Spleen (tissue), 11 donors: ENCODE results near the gene KCNJ4. TPM values are rescaled to one million over a fixed set of nuclear protein-coding genes. Genes with fewer than 3 reads are reported as not detected.

Experiments used
- DNase-seq: peaks from one replicate; pipeline ENCODE4 v3.0.0-alpha.2; 2020
- H3K27ac ChIP-seq, 8 donors: fragments of 200-600 bp; sonication (generic) in 7 of 8; 1 replicate in 4 of 8; 2 replicates in 4 of 8; pipeline versions ENCODE4 v1.5.0 to v1.8.0; 2016 to 2021; ENCODE audit warnings: inconsistent platforms in 4 of 8, mild to moderate bottlenecking in 4 of 8, moderate library complexity in 1 of 8
- H3K27me3 ChIP-seq, 7 donors: fragments of 200-600 bp; sonication (generic) in 6 of 7; replicated peaks in 1 of 7; 1 replicate in 4 of 7; 2 replicates in 3 of 7; pipeline versions ENCODE4 v1.5.0 to v1.8.0; 2016 to 2021; ENCODE audit warnings: inconsistent platforms in 3 of 7, mild to moderate bottlenecking in 1 of 7
- H3K36me3 ChIP-seq, 6 donors: fragments of 200-600 bp; sonication (generic) in 5 of 6; 1 replicate in 4 of 6; 2 replicates in 2 of 6; pipeline versions ENCODE4 v1.5.0 to v1.8.0; 2016 to 2021; ENCODE audit warnings: inconsistent platforms in 2 of 6
- H3K4me1 ChIP-seq, 6 donors: fragments of 200-600 bp; sonication (generic) in 5 of 6; 1 replicate in 3 of 6; 2 replicates in 3 of 6; pipeline versions ENCODE4 v1.5.0 to v1.8.0; 2016 to 2021; ENCODE audit warnings: inconsistent platforms in 3 of 6
- H3K4me3 ChIP-seq, 8 donors: fragments of 200-600 bp; sonication (generic) in 7 of 8; 1 replicate in 4 of 8; 2 replicates in 4 of 8; pipeline versions ENCODE4 v1.5.0 to v1.8.0; 2016 to 2021; ENCODE audit warnings: inconsistent platforms in 4 of 8, mild to moderate bottlenecking in 4 of 8, moderate library complexity in 2 of 8
- H3K9me3 ChIP-seq, 8 donors: fragments of 200-600 bp; sonication (generic) in 7 of 8; 1 replicate in 4 of 8; 2 replicates in 4 of 8; pipeline versions ENCODE4 v1.5.0 to v1.8.0; 2016 to 2021; ENCODE audit warnings: inconsistent platforms in 4 of 8
- CTCF ChIP-seq, 11 experiments: fragments of 200-600 bp in 7 of 11; fragments of 450-650 bp in 4 of 11; sonication (generic) in 4 of 11; IDR thresholded peaks in 8 of 11; conservative IDR thresholded peaks in 3 of 11; 1 replicate in 7 of 11; 2 replicates in 4 of 11; pipeline versions ENCODE4 v1.4.0 to v1.8.0; 2016 to 2021; ENCODE audit warnings: antibody characterized with exemption in 11 of 11, inconsistent platforms in 4 of 11, mild to moderate bottlenecking in 1 of 11
- POLR2A ChIP-seq, 3 donors: fragments of 450-650 bp; IDR thresholded peaks; one replicate each; pipeline ENCODE4 v1.5.1; 2017; ENCODE audit warnings: antibody characterized with exemption in 3 of 3, mild to moderate bottlenecking in 1 of 3
- POLR2AphosphoS5 ChIP-seq, 3 donors: sonication (generic); formaldehyde crosslinking; IDR thresholded peaks; one replicate each; pipeline ENCODE4 v1.5.1; 2017; ENCODE audit warnings: antibody characterized with exemption in 3 of 3
- WGBS, 5 donors: extraction: QIAGEN DNeasy Blood & Tissue Kit in 3 of 5; methylation state at CpG; one replicate each; pipeline versions ENCODE4 v1.1.5 to v1.1.7; 2013 to 2018; 5-methylcytosine and 5-hydroxymethylcytosine counted together
- intact Hi-C: fragments of 100-400 bp; cut with DNase I; formaldehyde crosslinking; loops from one replicate; pipeline ENCODE4 v1.15.0; 2023; ENCODE audit warnings: low total_unique reads
- polyA plus RNA-seq, 3 donors: library from polyadenylated mRNA; stranded (reverse); fragments of 200-250 nt; gene quantifications; one replicate each; pipeline ENCODE4 v1.2.1, GENCODE V29; 2013
- total RNA-seq, 7 donors: library from RNA; depleted of rRNA in 3 of 7; stranded (reverse); fragments of >200 nt in 3 of 7; fragmentation: NEBNext Ultra II Directional in 4 of 7; extraction: Animal tissue kit (Norgen Biotek cat#: 25700) in 4 of 7; gene quantifications; one replicate each; pipeline versions ENCODE4 v1.1.0 to v1.2.1, GENCODE V29; 2016 to 2021
- donor health status: healthy with polysubstance abuse.
- donor health status: DM: no; HTN: no; CAD: no; lungs with moderate emphysema.
- donor health status: DM: no; HTN: no; CAD: no.
- donor health status: Bipolar disorder and iron deficiency.
- donor health status: healthy.
- donor health status: DM: no; HTN: no; CAD: no.
- donor health status: DM: yes; HTN: yes; CAD: no.

KCNJ4 gene
- total and polyA plus RNA-seq, 10 donors = not detected

DNA sequence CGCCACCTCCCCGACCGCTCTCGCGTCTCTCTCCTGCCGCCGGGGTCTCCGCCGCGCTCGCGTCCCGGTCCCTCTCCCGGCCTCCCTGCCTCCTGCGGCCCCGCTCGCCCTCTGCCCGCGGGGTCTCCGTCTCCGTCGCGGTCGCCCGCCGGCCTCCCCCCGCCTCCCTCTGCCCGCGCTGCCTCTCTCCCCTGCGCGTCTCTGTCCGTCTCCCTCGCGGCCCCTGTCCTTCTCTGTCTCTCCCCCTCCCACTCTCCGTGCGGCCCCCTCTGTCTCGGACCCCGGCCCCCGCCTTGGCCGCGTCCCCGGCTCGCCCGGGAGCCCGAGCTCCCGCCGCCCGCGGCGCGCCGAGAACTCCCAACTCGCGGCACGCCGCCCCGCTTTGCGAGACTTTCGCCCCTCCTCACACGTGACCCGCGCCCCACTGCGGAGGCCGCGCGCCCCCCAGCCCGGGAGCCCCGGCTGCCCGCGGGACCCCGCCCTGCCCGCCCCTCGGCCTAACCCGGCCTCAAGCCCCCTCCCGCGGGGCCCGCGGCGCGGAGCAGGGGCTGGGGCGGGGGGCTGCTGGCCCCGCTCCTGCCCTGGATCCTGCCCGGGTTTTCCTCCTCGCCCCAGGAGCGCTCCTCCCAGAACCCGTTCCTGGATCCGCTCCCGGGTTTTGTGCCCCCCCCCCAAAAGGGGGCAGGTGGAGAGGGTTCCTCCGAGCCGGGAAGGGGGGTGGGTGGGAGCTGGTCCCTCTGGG is 702 bp upstream of the KCNJ4 start:
- H3K36me3 ChIP-seq = no peaks in the 10 kb centered on the region
- H3K27ac ChIP-seq = no peak overlapping the region
- DNase-seq = no peak
- H3K9me3 ChIP-seq = no peaks in the 10 kb centered on the region
- intact Hi-C loops = no loop called here
- WGBS, 5 donors = 1 to 5% (median 1%) methylated on average over 45 to 90 of the region's 90 CpGs
- H3K27me3 ChIP-seq = peaks cover 0 to 98% (median 68%) of the 10 kb centered on the region in 7 donors
- H3K4me1 ChIP-seq = peaks cover 0 to 24% (median 19%) of the 10 kb centered on the region in 6 donors
- peak overlapping the region in 6 of 8 donors; percentile 23 to 71 (median 40) for H3K4me3 ChIP-seq
- TF ChIP-seq CTCF (IDR thresholded peaks at IDR 0.05 in 8 of 11, conservative IDR thresholded peaks at IDR 0.05 in 3 of 11) (no peak), POLR2AphosphoS5 (IDR thresholded peaks at IDR 0.05) (no peak), POLR2A (IDR thresholded peaks at IDR 0.05) (no peak)

- TF ChIP-seq CTCF (IDR thresholded peaks at IDR 0.05 in 8 of 11, conservative IDR thresholded peaks at IDR 0.05 in 3 of 11) = no peak
- TF ChIP-seq POLR2AphosphoS5 (IDR thresholded peaks at IDR 0.05) = no peak
- TF ChIP-seq POLR2A (IDR thresholded peaks at IDR 0.05) = no peak
- H3K27ac ChIP-seq = no peak overlapping the region
- intact Hi-C loops = no loop called here
- DNase-seq = no peak
- no peaks in the 10 kb centered on the region for H3K36me3 ChIP-seq
- H3K4me1 ChIP-seq = peaks cover 0 to 24% (median 19%) of the 10 kb centered on the region in 6 donors
- H3K27me3 ChIP-seq = peaks cover 0 to 98% (median 70%) of the 10 kb centered on the region in 7 donors
- peak overlapping the region; percentile 4 to 71 (median 34) for H3K4me3 ChIP-seq
- WGBS, 5 donors = 0 to 7% (median 4%) methylated on average over 18 to 67 of the region's 67 CpGs
- no peaks in the 10 kb centered on the region for H3K9me3 ChIP-seq
Measured at GRCh38 chr22:38454353-38455075, 485 bp downstream of the KCNJ4 start.

DNA sequence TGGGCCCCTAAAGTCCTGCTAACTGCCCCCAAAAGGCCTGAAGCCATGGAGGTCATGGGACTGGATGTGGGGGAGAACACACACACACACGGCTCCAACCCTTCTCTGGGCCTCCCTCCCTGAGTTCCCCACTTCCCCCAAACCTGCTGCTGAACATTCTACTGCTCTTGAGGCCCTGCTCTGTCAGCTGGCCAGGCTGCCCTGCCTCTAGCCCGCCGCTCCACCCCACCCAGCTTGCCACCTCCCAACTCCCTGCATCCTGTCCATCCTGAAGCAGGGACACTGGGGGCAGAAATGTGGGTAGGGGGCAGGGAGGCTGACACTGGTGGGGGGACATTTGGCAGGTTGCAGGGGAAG is 1.0 kb downstream of the KCNJ4 start:
- TF ChIP-seq CTCF (IDR thresholded peaks at IDR 0.05 in 8 of 11, conservative IDR thresholded peaks at IDR 0.05 in 3 of 11) (no peak), POLR2AphosphoS5 (IDR thresholded peaks at IDR 0.05) (no peak), POLR2A (IDR thresholded peaks at IDR 0.05) (no peak)
- 16 to 34% (median 33%) methylated on average over 3 of the region's 3 CpGs for WGBS, 5 donors
- intact Hi-C loops = no loop called here
- Histone ChIP-seq H3K9me3 (no peaks in the 10 kb centered on the region), H3K27me3 (peaks cover 0 to 98% (median 71%) of the 10 kb centered on the region in 7 donors), H3K4me1 (peaks cover 0 to 24% (median 19%) of the 10 kb centered on the region in 6 donors), H3K4me3 (peak overlapping the region in 1 of 8 donors; percentile 71), H3K36me3 (no peaks in the 10 kb centered on the region), H3K27ac (no peak overlapping the region)
- no peak for DNase-seq

- H3K27ac ChIP-seq = no peak overlapping the region
Measured at GRCh38 chr22:38453066-38453672, 1.8 kb downstream of the KCNJ4 start.

More at GRCh38 chr22:38453066-38453672, 1.8 kb downstream of the KCNJ4 start:
- no peaks in the 10 kb centered on the region for H3K9me3 ChIP-seq
- no peak for TF ChIP-seq CTCF (IDR thresholded peaks at IDR 0.05 in 8 of 11, conservative IDR thresholded peaks at IDR 0.05 in 3 of 11)
- TF ChIP-seq POLR2A (IDR thresholded peaks at IDR 0.05) = no peak
- no peak for TF ChIP-seq POLR2AphosphoS5 (IDR thresholded peaks at IDR 0.05)
- peaks cover 0 to 98% (median 63%) of the 10 kb centered on the region in 7 donors for H3K27me3 ChIP-seq
- peaks cover 0 to 24% (median 19%) of the 10 kb centered on the region in 6 donors for H3K4me1 ChIP-seq
- intact Hi-C loops = no loop called here
- H3K4me3 ChIP-seq = no peak overlapping the region
- DNase-seq = no peak
- no peaks in the 10 kb centered on the region for H3K36me3 ChIP-seq
- 83 to 91% (median 88%) methylated on average over 11 of the region's 11 CpGs for WGBS, 5 donors
